ENCODE data around the gene PTGES.

PTGES gene

DNA sequence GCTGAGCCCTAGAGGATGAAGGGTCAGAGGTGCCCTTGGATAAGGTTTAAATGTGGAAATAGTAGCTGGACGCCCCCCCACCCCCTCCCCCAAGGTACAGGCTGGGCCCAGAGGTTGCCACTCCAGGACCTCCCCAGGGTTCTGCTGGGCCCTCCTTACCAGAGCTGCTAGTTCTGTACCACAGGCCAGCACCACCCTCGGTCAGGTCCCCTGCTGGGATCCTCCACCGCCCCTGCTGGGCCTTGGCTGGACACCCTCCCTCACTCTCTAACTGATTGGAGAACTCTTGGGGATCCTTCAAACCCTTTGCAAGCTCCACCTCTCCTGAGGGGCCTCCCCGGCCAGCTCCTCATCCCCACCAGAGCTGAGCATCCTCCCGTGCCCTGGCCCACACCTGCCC, 34.9 kb downstream of the PTGES start:
- H3K4me3 ChIP-seq (ENCODE audit: low read length) = no peak overlapping the region
- TF ChIP-seq, protein P1, sequence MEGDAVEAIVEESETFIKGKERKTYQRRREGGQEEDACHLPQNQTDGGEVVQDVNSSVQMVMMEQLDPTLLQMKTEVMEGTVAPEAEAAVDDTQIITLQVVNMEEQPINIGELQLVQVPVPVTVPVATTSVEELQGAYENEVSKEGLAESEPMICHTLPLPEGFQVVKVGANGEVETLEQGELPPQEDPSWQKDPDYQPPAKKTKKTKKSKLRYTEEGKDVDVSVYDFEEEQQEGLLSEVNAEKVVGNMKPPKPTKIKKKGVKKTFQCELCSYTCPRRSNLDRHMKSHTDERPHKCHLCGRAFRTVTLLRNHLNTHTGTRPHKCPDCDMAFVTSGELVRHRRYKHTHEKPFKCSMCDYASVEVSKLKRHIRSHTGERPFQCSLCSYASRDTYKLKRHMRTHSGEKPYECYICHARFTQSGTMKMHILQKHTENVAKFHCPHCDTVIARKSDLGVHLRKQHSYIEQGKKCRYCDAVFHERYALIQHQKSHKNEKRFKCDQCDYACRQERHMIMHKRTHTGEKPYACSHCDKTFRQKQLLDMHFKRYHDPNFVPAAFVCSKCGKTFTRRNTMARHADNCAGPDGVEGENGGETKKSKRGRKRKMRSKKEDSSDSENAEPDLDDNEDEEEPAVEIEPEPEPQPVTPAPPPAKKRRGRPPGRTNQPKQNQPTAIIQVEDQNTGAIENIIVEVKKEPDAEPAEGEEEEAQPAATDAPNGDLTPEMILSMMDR (conservative IDR thresholded peaks at IDR 0.05; ENCODE audit: low read length) = no peak
- DNase-seq (ENCODE audit: low read depth) = no peak

DNA sequence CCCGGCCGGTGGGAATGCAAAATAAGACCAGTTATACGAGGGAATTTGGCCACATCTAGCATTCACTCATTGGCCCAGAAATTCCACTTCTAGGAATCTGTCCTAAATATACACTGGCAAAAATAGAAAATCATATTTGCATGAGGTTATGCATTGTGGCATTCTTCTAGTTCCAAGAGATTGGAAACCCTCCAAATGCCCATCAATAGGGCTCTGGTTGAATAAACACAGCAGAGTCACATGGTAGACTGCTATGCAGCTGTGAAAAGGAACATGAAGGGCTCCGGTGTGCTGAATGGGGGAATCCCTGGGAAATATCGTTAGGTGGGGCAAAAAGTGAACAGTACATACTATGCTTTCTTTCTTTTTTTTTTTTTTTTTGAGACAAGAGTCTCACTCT, 36.8 kb downstream of the PTGES start:
- TF ChIP-seq, protein P1 (conservative IDR thresholded peaks at IDR 0.05; ENCODE audit: low read length) = no peak
- no peak overlapping the region for H3K4me3 ChIP-seq (ENCODE audit: low read length)
- DNase-seq (ENCODE audit: low read depth) = peak; percentile 80

DNA sequence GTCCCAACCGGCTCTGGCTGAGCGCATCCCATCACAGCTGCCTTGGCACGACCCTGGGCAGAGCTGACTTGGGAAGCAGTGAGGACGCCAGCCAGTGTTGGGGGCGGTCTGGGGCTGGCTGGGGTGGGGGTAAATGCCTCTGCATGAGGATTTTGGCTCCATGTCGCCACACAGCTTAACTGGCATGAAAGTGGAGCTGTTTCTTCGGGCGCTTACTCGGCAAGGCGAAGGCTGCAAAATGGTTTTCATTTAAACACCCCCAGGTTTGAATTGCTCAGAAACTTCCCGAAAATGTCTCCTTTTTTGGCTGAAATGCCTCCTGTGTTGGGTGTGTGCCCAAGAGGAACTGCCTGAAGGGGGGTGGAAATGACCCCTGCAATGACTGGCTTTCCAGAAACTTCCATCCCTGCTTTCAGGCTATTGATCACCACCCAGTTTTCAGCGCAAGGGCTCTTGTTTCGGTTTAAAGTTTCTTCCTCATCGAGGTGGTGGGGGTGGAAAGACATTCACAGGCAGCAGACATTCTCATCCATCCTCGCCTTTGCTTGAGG, 38.3 kb downstream of the PTGES start:
- H3K4me3 ChIP-seq (ENCODE audit: low read length) = peak overlapping the region; percentile 46
- DNase-seq (ENCODE audit: low read depth) = peak; percentile 70
- TF ChIP-seq, protein P1 (conservative IDR thresholded peaks at IDR 0.05; ENCODE audit: low read length) = no peak

DNA sequence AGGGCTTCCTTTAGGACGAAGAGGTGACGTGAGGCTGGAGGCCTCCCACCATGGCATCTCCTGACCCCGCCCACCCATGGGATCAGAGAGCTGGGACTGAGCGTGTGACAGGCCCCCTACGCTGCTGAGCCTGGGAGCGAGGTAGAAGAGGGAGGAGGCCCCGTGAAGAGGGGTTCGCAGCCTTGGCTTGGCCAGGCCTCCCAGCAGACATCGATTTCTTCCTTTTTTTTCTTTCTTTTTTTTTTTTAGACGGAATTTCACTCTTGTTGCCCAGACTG, 39.5 kb downstream of the PTGES start:
- DNase-seq (ENCODE audit: low read depth) = no peak
- no peak overlapping the region for H3K4me3 ChIP-seq (ENCODE audit: low read length)
- TF ChIP-seq, protein P1 (conservative IDR thresholded peaks at IDR 0.05; ENCODE audit: low read length) = no peak

DNA sequence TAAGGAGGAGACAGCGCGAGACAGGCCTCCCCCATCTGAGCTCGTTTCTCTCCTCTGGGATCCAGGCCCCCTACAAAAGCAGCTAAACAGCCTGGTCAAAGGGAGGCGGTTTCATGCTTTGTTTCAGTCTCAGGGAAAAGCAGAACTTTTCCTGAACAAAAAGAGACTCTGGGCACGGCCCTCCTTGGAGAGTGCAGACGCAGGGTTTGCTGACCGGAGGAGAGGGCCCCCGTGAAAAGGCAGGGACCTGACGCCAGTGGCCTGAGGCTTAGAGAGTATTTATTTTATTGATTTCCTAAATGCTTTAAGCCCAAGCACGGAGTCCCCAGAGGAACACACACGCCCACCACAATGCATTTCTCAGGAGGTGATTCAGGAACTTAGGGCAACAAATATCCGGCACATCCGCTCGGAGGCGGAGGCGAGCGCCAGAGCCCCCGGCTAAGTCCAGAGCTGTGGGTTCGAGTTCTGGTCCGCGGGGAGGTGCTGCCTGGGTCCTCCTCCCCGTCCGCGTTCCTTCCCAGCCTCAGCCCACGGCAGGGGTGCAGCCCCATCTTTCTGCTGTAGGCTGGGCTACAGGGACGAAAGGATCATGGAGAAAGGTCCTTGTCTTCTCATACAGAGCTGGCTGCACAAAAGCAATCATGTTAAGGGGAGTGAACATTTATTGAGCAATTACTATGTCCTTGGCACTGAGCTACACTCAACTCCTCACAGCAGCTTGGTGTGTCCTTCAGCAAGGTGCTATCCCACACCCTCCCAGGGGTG, 40.0 kb downstream of the PTGES start:
- TF ChIP-seq, protein P1 (conservative IDR thresholded peaks at IDR 0.05; ENCODE audit: low read length) = peak; percentile 17; the same call in 1 of the 2 replicates
- DNase-seq (ENCODE audit: low read depth) = peak; percentile 92
- peak overlapping the region; percentile 32 for H3K4me3 ChIP-seq (ENCODE audit: low read length)

DNA sequence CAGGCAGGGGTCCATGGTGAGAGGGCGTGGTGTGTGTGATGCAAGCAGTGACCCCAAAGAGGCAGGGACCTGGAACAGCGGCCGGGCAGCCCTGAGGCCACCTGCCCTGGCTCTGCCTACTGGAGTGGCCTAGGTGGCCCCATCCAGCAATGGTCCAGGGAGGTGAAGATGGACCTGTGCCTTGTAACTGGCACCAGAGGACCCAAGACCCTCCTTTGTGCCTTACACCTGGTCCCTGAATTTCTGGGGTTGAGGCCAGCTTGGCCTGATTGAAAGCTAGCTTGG, 42.7 kb downstream of the PTGES start:
- DNase-seq (ENCODE audit: low read depth) = no peak

More for the DNA sequence above, 42.7 kb downstream of the PTGES start:
- TF ChIP-seq, protein P1 (conservative IDR thresholded peaks at IDR 0.05; ENCODE audit: low read length) = no peak
- H3K4me3 ChIP-seq (ENCODE audit: low read length) = no peak overlapping the region

Measured in AG10803 (cell line).